Mesothelial cell of epicardium (in vitro differentiated cells): Measurements from ENCODE around the gene ETAA1. TPM values are rescaled to one million over a fixed set of nuclear protein-coding genes. Genes with fewer than 3 reads are reported as not detected.

Experiments
- DNase-seq, 2 experiments: peaks; one replicate each; pipeline ENCODE4 v3.0.0; 2021; ENCODE audit warnings: low spot score in 2 of 2; ENCODE audit not compliant: unreplicated experiment in 2 of 2
- H3K27ac Mint-ChIP-seq: 2 replicates; pipeline ENCODE4 v1.8.0; 2021; ENCODE audit warnings: mixed read lengths
- H3K27me3 Mint-ChIP-seq: 2 replicates; pipeline ENCODE4 v1.8.0; 2021; ENCODE audit warnings: low read depth, mixed read lengths
- H3K36me3 Mint-ChIP-seq: 2 replicates; pipeline ENCODE4 v1.8.0; 2021; ENCODE audit warnings: mixed read lengths
- H3K4me1 Mint-ChIP-seq: 2 replicates; pipeline ENCODE4 v1.8.0; 2021; ENCODE audit warnings: mixed read lengths
- H3K4me3 Mint-ChIP-seq: 2 replicates; pipeline ENCODE4 v1.8.0; 2021; ENCODE audit warnings: mild to moderate bottlenecking, moderate library complexity, mixed read lengths
- H3K9me3 Mint-ChIP-seq: 2 replicates; pipeline ENCODE4 v1.8.0; 2021; ENCODE audit warnings: mixed read lengths
- CTCF ChIP-seq: fragments of 200-600 bp; sonication (generic); IDR thresholded peaks from one replicate; pipeline ENCODE4 v1.5.0; 2021; ENCODE audit warnings: antibody characterized with exemption; ENCODE audit not compliant: unreplicated experiment
- total RNA-seq: library from RNA; stranded (reverse); gene quantifications from 3 replicates; pipeline ENCODE4 v1.2.1, GENCODE V29; 2021

Gene ETAA1
- total RNA-seq, 1 donor from 2014 or later: 21.1 TPM

- peaks cover 13% of the 10 kb centered on the region for H3K4me1 Mint-ChIP-seq
- H3K9me3 Mint-ChIP-seq: peaks cover 23% of the 10 kb centered on the region
- H3K4me3 Mint-ChIP-seq: no peak overlapping the region
- H3K27me3 Mint-ChIP-seq: no peaks in the 10 kb centered on the region
- TF ChIP-seq CTCF: no peak
- H3K27ac Mint-ChIP-seq: no peak overlapping the region
- no peak for DNase-seq
- peaks cover 7% of the 10 kb centered on the region for H3K36me3 Mint-ChIP-seq
Measured at GRCh38 chr2:67379048-67379447, 18.1 kb upstream of the ETAA1 start.

GRCh38 chr2:67384123-67384822 is 12.9 kb upstream of the ETAA1 start:
- Mint-ChIP-seq H3K36me3 (peaks cover 16% of the 10 kb centered on the region), H3K27ac (no peak overlapping the region), H3K9me3 (peaks cover 16% of the 10 kb centered on the region), H3K4me1 (peaks cover 9% of the 10 kb centered on the region), H3K27me3 (no peaks in the 10 kb centered on the region), H3K4me3 (no peak overlapping the region)
- DNase-seq: no peak
- TF ChIP-seq CTCF: no peak

- peaks cover 22% of the 10 kb centered on the region for H3K4me1 Mint-ChIP-seq
- no peak for DNase-seq
- H3K27ac Mint-ChIP-seq: peak overlapping the region; percentile 75
- H3K9me3 Mint-ChIP-seq: peaks cover 5% of the 10 kb centered on the region
- no peak overlapping the region for H3K4me3 Mint-ChIP-seq
- TF ChIP-seq CTCF: no peak
- no peaks in the 10 kb centered on the region for H3K27me3 Mint-ChIP-seq
- H3K36me3 Mint-ChIP-seq: peaks cover 9% of the 10 kb centered on the region
Measured at GRCh38 chr2:67388680-67389079, 8.5 kb upstream of the ETAA1 start.

GRCh38 chr2:67389286-67389685 is 7.8 kb upstream of the ETAA1 start:
- no peak for DNase-seq
- TF ChIP-seq CTCF: no peak
- H3K36me3 Mint-ChIP-seq: peaks cover 8% of the 10 kb centered on the region
- peak overlapping the region; percentile 90 for H3K27ac Mint-ChIP-seq
- H3K4me1 Mint-ChIP-seq: peaks cover 22% of the 10 kb centered on the region
- H3K4me3 Mint-ChIP-seq: no peak overlapping the region
- H3K27me3 Mint-ChIP-seq: no peaks in the 10 kb centered on the region
- peaks cover 5% of the 10 kb centered on the region for H3K9me3 Mint-ChIP-seq

GRCh38 chr2:67389788-67390187 is 7.3 kb upstream of the ETAA1 start:
- no peak overlapping the region for H3K4me3 Mint-ChIP-seq
- TF ChIP-seq CTCF: no peak
- H3K9me3 Mint-ChIP-seq: peaks cover 5% of the 10 kb centered on the region
- peak overlapping the region; percentile 90 for H3K27ac Mint-ChIP-seq
- peaks cover 6% of the 10 kb centered on the region for H3K36me3 Mint-ChIP-seq
- no peaks in the 10 kb centered on the region for H3K27me3 Mint-ChIP-seq
- H3K4me1 Mint-ChIP-seq: peaks cover 22% of the 10 kb centered on the region
- DNase-seq: no peak

- H3K36me3 Mint-ChIP-seq: no peaks in the 10 kb centered on the region
- DNase-seq: no peak
- TF ChIP-seq CTCF: no peak
- no peak overlapping the region for H3K27ac Mint-ChIP-seq
- H3K27me3 Mint-ChIP-seq: no peaks in the 10 kb centered on the region
- no peak overlapping the region for H3K4me3 Mint-ChIP-seq
- H3K4me1 Mint-ChIP-seq: peaks cover 31% of the 10 kb centered on the region
- no peaks in the 10 kb centered on the region for H3K9me3 Mint-ChIP-seq
Measured at GRCh38 chr2:67393237-67393636, 3.9 kb upstream of the ETAA1 start.
